CD4-positive, CD25-positive, alpha-beta regulatory T cell (primary cell): ENCODE measurements around the gene STUM. TPM values are rescaled to one million over a fixed set of nuclear protein-coding genes. Genes with fewer than 3 reads are reported as not detected.

ENCODE experiments used
- ATAC-seq, 2 donors: fragments of 150-1000 bp; cut with Tn5 transposase; one replicate each; pipeline ENCODE4 v1.10.0; 2021; ENCODE audit warnings: low read depth in 2 of 2, moderate number of reproducible peaks in 2 of 2, moderate library complexity in 1 of 2
- DNase-seq, 3 donors: peaks; one replicate each; pipeline versions ENCODE4 v3.0.0 to v3.0.0-alpha.2; 2012 to 2022; ENCODE audit warnings: mixed read lengths in 1 of 3
- H3K27ac ChIP-seq: one replicate; pipeline ENCODE4 v1.7.0; 2013; ENCODE audit warnings: mild to moderate bottlenecking, low read length; ENCODE audit not compliant: insufficient read depth, poor library complexity, severe bottlenecking
- H3K27me3 ChIP-seq: one replicate; pipeline ENCODE4 v1.7.0; 2013; ENCODE audit warnings: low read length; ENCODE audit not compliant: control insufficient read depth, insufficient read depth
- H3K36me3 ChIP-seq: one replicate; pipeline ENCODE4 v1.7.0; 2013; ENCODE audit warnings: mild to moderate bottlenecking, low read length, moderate library complexity; ENCODE audit not compliant: control insufficient read depth, insufficient read depth
- H3K4me1 ChIP-seq: 2 replicates; pipeline ENCODE4 v1.7.0; 2013; ENCODE audit warnings: mild to moderate bottlenecking, low read length; ENCODE audit not compliant: insufficient read depth, control insufficient read depth, poor library complexity, severe bottlenecking
- H3K4me3 ChIP-seq: one replicate; pipeline ENCODE4 v1.7.0; 2013; ENCODE audit warnings: low read depth, mild to moderate bottlenecking, low read length, moderate library complexity
- H3K9me3 ChIP-seq, 2 experiments: 1 replicate in 1 of 2; 2 replicates in 1 of 2; pipeline ENCODE4 v1.7.0; 2013; ENCODE audit warnings: low read length in 2 of 2, mild to moderate bottlenecking in 1 of 2, moderate library complexity in 1 of 2; ENCODE audit not compliant: control insufficient read depth in 2 of 2
- H3K27ac Mint-ChIP-seq, 3 donors: one replicate each; pipeline ENCODE4 v1.8.0; 2020 to 2022; ENCODE audit warnings: mild to moderate bottlenecking in 3 of 3, mixed read lengths in 3 of 3, moderate library complexity in 2 of 3
- H3K27me3 Mint-ChIP-seq: one replicate; pipeline ENCODE4 v1.8.0; 2022; ENCODE audit warnings: mild to moderate bottlenecking, mixed read lengths
- H3K36me3 Mint-ChIP-seq: one replicate; pipeline ENCODE4 v1.8.0; 2020; ENCODE audit warnings: mixed read lengths
- H3K4me1 Mint-ChIP-seq, 4 donors: one replicate each; pipeline ENCODE4 v1.8.0; 2020 to 2022; ENCODE audit warnings: mixed read lengths in 4 of 4, mild to moderate bottlenecking in 1 of 4
- H3K4me3 Mint-ChIP-seq, 4 donors: one replicate each; pipeline ENCODE4 v1.8.0; 2020 to 2022; ENCODE audit warnings: mild to moderate bottlenecking in 4 of 4, mixed read lengths in 4 of 4, moderate library complexity in 3 of 4
- H3K9me3 Mint-ChIP-seq, 7 donors: one replicate each; pipeline ENCODE4 v1.8.0; 2020 to 2022; ENCODE audit warnings: mixed read lengths in 7 of 7, mild to moderate bottlenecking in 3 of 7, moderate library complexity in 2 of 7
- polyA plus RNA-seq, 4 donors: library from polyadenylated mRNA; unstranded; fragments of 300-500 nt; fragmentation: Illumina TruSeq; gene quantifications; one replicate each; pipeline ENCODE4 v1.2.3, GENCODE V29; 2021
- total RNA-seq: library from RNA; stranded (reverse); gene quantifications from one replicate; pipeline ENCODE4 v1.2.3, GENCODE V29; 2022

STUM gene
- total and polyA plus RNA-seq, 5 donors from 2014 or later, result 0.03 to 0.09 (median 0.06) TPM; not detected in 2

GRCh38 chr1:226632169-226632879, 83.8 kb downstream of the STUM start:
- Histone ChIP-seq H3K9me3 (no peaks in the 10 kb centered on the region), H3K27ac (peak overlapping the region; percentile 62), H3K27me3 (no peaks in the 10 kb centered on the region), H3K36me3 (peaks cover 37% of the 10 kb centered on the region), H3K4me1 (peaks cover 51% of the 10 kb centered on the region), H3K4me3 (no peak overlapping the region)
- no peak for DNase-seq
- no peak for ATAC-seq
- H3K27ac Mint-ChIP-seq, result peak overlapping the region; percentile 79 to 87 (median 84)
- peaks cover 0 to 2% (median 0%) of the 10 kb centered on the region in 7 donors for H3K9me3 Mint-ChIP-seq
- peak overlapping the region; percentile 1 to 76 (median 62) for H3K4me3 Mint-ChIP-seq
- peaks cover 5% of the 10 kb centered on the region for H3K27me3 Mint-ChIP-seq
- peaks cover 14 to 70% (median 42%) of the 10 kb centered on the region in 4 donors for H3K4me1 Mint-ChIP-seq
- peaks cover 21% of the 10 kb centered on the region for H3K36me3 Mint-ChIP-seq

GRCh38 chr1:226632922-226633351, 84.4 kb downstream of the STUM start:
- Mint-ChIP-seq H3K27ac (peak overlapping the region; percentile 79 to 87 (median 84)), H3K9me3 (peaks cover 0 to 2% (median 0%) of the 10 kb centered on the region in 7 donors), H3K4me3 (peak overlapping the region; percentile 1 to 76 (median 62)), H3K4me1 (peaks cover 14 to 67% (median 40%) of the 10 kb centered on the region in 4 donors), H3K36me3 (peaks cover 21% of the 10 kb centered on the region), H3K27me3 (peaks cover 5% of the 10 kb centered on the region)
- Histone ChIP-seq H3K4me1 (peaks cover 57% of the 10 kb centered on the region), H3K9me3 (no peaks in the 10 kb centered on the region), H3K4me3 (no peak overlapping the region), H3K27me3 (no peaks in the 10 kb centered on the region), H3K27ac (peak overlapping the region; percentile 62), H3K36me3 (peaks cover 43% of the 10 kb centered on the region)
- ATAC-seq (peak in 1 of 2 donors; percentile 15), DNase-seq (peak in 1 of 3 donors; percentile 67)

- Histone ChIP-seq H3K9me3 (no peaks in the 10 kb centered on the region), H3K36me3 (peaks cover 50% of the 10 kb centered on the region), H3K4me3 (no peak overlapping the region), H3K4me1 (peaks cover 57% of the 10 kb centered on the region), H3K27me3 (no peaks in the 10 kb centered on the region), H3K27ac (peak overlapping the region; percentile 62)
- H3K27ac Mint-ChIP-seq, result peak overlapping the region; percentile 79 to 87 (median 84)
- H3K4me1 Mint-ChIP-seq, result peaks cover 9 to 71% (median 40%) of the 10 kb centered on the region in 4 donors
- H3K4me3 Mint-ChIP-seq, result peak overlapping the region; percentile 56 to 76 (median 72)
- H3K27me3 Mint-ChIP-seq, result peaks cover 5% of the 10 kb centered on the region
- peak in 1 of 3 donors; percentile 47 for DNase-seq
- peak in 1 of 2 donors; percentile 3 for ATAC-seq
- H3K36me3 Mint-ChIP-seq, result peaks cover 24% of the 10 kb centered on the region
- H3K9me3 Mint-ChIP-seq, result peaks cover 0 to 2% (median 0%) of the 10 kb centered on the region in 7 donors
Observed at GRCh38 chr1:226633541-226634165, 85.1 kb downstream of the STUM start.

GRCh38 chr1:226634166-226634588, 85.6 kb downstream of the STUM start:
- H3K27me3 Mint-ChIP-seq, result peaks cover 5% of the 10 kb centered on the region
- Histone ChIP-seq H3K4me1 (peaks cover 57% of the 10 kb centered on the region), H3K27me3 (no peaks in the 10 kb centered on the region), H3K36me3 (peaks cover 54% of the 10 kb centered on the region), H3K9me3 (no peaks in the 10 kb centered on the region), H3K27ac (peak overlapping the region; percentile 62), H3K4me3 (peak overlapping the region; percentile 19)
- H3K9me3 Mint-ChIP-seq, result peaks cover 0 to 2% (median 0%) of the 10 kb centered on the region in 7 donors
- peak overlapping the region in 3 of 4 donors; percentile 39 to 76 (median 69) for H3K4me3 Mint-ChIP-seq
- peak overlapping the region; percentile 84 to 87 (median 86) for H3K27ac Mint-ChIP-seq
- peak; percentile 77 to 79 for ATAC-seq
- DNase-seq, result peak; percentile 73 to 83 (median 80)
- H3K36me3 Mint-ChIP-seq, result peaks cover 20% of the 10 kb centered on the region
- H3K4me1 Mint-ChIP-seq, result peaks cover 9 to 72% (median 40%) of the 10 kb centered on the region in 4 donors

GRCh38 chr1:226634611-226635246, 86.2 kb downstream of the STUM start:
- Mint-ChIP-seq H3K36me3 (peaks cover 20% of the 10 kb centered on the region), H3K4me3 (peak overlapping the region; percentile 76 to 89 (median 84)), H3K9me3 (peaks cover 0 to 2% (median 0%) of the 10 kb centered on the region in 7 donors), H3K27me3 (peaks cover 5% of the 10 kb centered on the region), H3K27ac (peak overlapping the region; percentile 92 to 100 (median 94)), H3K4me1 (peaks cover 9 to 77% (median 40%) of the 10 kb centered on the region in 4 donors)
- Histone ChIP-seq H3K36me3 (peaks cover 57% of the 10 kb centered on the region), H3K4me3 (peak overlapping the region; percentile 19), H3K27ac (peak overlapping the region; percentile 62), H3K4me1 (peaks cover 57% of the 10 kb centered on the region), H3K9me3 (no peaks in the 10 kb centered on the region), H3K27me3 (no peaks in the 10 kb centered on the region)
- DNase-seq (no peak), ATAC-seq (no peak)

GRCh38 chr1:226635456-226635941, 86.9 kb downstream of the STUM start:
- Histone ChIP-seq H3K9me3 (no peaks in the 10 kb centered on the region), H3K27ac (peak overlapping the region; percentile 62), H3K4me1 (peaks cover 57% of the 10 kb centered on the region), H3K27me3 (no peaks in the 10 kb centered on the region), H3K36me3 (peaks cover 64% of the 10 kb centered on the region), H3K4me3 (peak overlapping the region; percentile 19)
- Mint-ChIP-seq H3K4me3 (peak overlapping the region; percentile 58 to 89 (median 84)), H3K27ac (peak overlapping the region; percentile 92 to 100 (median 94)), H3K36me3 (peaks cover 23% of the 10 kb centered on the region), H3K9me3 (peaks cover 0 to 2% (median 0%) of the 10 kb centered on the region in 7 donors), H3K27me3 (peaks cover 5% of the 10 kb centered on the region), H3K4me1 (peaks cover 9 to 79% (median 40%) of the 10 kb centered on the region in 4 donors)
- ATAC-seq, result peak in 1 of 2 donors; percentile 32
- peak in 1 of 3 donors; percentile 71 for DNase-seq

GRCh38 chr1:226636847-226637096, 88.2 kb downstream of the STUM start:
- Mint-ChIP-seq H3K27me3 (peaks cover 5% of the 10 kb centered on the region), H3K27ac (peak overlapping the region in 2 of 3 donors; percentile 0 to 74), H3K4me3 (peak overlapping the region in 2 of 4 donors; percentile 15 to 22), H3K9me3 (no peaks in the 10 kb centered on the region), H3K4me1 (peaks cover 9 to 70% (median 40%) of the 10 kb centered on the region in 4 donors), H3K36me3 (peaks cover 20% of the 10 kb centered on the region)
- peaks cover 57% of the 10 kb centered on the region for H3K4me1 ChIP-seq
- peaks cover 68% of the 10 kb centered on the region for H3K36me3 ChIP-seq
- H3K4me3 ChIP-seq, result no peak overlapping the region
- H3K27ac ChIP-seq, result no peak overlapping the region
- no peak for DNase-seq
- no peak for ATAC-seq
- H3K9me3 ChIP-seq, result no peaks in the 10 kb centered on the region
- no peaks in the 10 kb centered on the region for H3K27me3 ChIP-seq
